HepG2 (cell line): ENCODE measurements around the gene CABLES2. TPM values are rescaled to one million over a fixed set of nuclear protein-coding genes. Genes with fewer than 3 reads are reported as not detected.

Experiments used
- ATAC-seq: fragments of 200-7000 bp; cut with Tn5 transposase; 3 replicates; pipeline ENCODE4 v1.9.1; 2020; ENCODE audit warnings: mild to moderate bottlenecking, moderate library complexity
- BruUV-seq: library from RNA; stranded (reverse); fragments of 400-500 nt; replicated peaks from 2 replicates; lab custom pipeline; 2021; lab: Mats Ljungman, UMichigan
- CTCF ChIA-PET: fragments of 300-600 bp; formaldehyde crosslinking; extraction: SDS; loops from one replicate; lab custom pipeline; 2021; ENCODE audit warnings: low total read pairs, inconsistent platforms, low intra/inter-chr PET ratio; lab: Yijun Ruan, JAX
- POLR2A ChIA-PET: fragments of 350-600 bp; sonication (Branson Sonifier 250); formaldehyde crosslinking; loops from one replicate; lab custom pipeline; 2020; ENCODE audit warnings: antibody characterized with exemption, inconsistent platforms; lab: Yijun Ruan, JAX
- DNase-seq: peaks from one replicate; pipeline ENCODE4 v3.0.0-alpha.2; 2015; ENCODE audit warnings: low spot score
- FAIRE-seq: peaks from 3 replicates; lab custom pipeline; 2011; peaks lifted over from hg19 to GRCh38; lab: Jason Lieb, UNC
- H2AFZ ChIP-seq: one replicate; pipeline ENCODE4 v1.6.1; 2011; ENCODE audit warnings: low read length, inconsistent platforms
- H3K27ac ChIP-seq: fragments of 300-600 bp; 3 replicates; pipeline ENCODE4 v1.8.0; 2011; ENCODE audit warnings: mixed run types, mild to moderate bottlenecking, mixed read lengths, low read length, inconsistent platforms; ENCODE audit not compliant: insufficient read depth; ENCODE audit errors: extremely low read length
- H3K27me3 ChIP-seq, 2 experiments: fragments of 200-600 bp in 1 of 2; 2 replicates in 1 of 2; 3 replicates in 1 of 2; pipeline versions ENCODE4 v1.6.0 to v1.8.0; 2011; ENCODE audit warnings: low read length in 2 of 2, mild to moderate bottlenecking in 2 of 2, moderate library complexity in 2 of 2, inconsistent platforms in 1 of 2; ENCODE audit not compliant: insufficient read depth in 2 of 2, control insufficient read depth in 1 of 2
- H3K36me3 ChIP-seq, 2 experiments: fragments of 200-600 bp in 1 of 2; replicated peaks in 1 of 2; 2 replicates in 1 of 2; 3 replicates in 1 of 2; pipeline versions ENCODE4 v1.5.1 to v1.8.0; 2011; ENCODE audit warnings: low read length in 2 of 2, inconsistent platforms in 1 of 2; ENCODE audit not compliant: insufficient read depth in 2 of 2, control insufficient read depth in 1 of 2
- H3K4me1 ChIP-seq: 2 replicates; pipeline ENCODE4 v1.5.1; 2012; ENCODE audit warnings: low read length, inconsistent platforms; ENCODE audit not compliant: insufficient read depth
- H3K4me2 ChIP-seq: 2 replicates; pipeline ENCODE4 v1.6.0; 2011; ENCODE audit warnings: low read depth, low read length, inconsistent platforms
- H3K4me3 ChIP-seq, 3 experiments: fragments of 200-600 bp in 1 of 3; sonication (generic), shearing (Covaris generic) in 1 of 3; replicated peaks in 1 of 3; 2 replicates each; pipeline ENCODE4 v1.5.1; 2011 to 2016; ENCODE audit warnings: low read length in 3 of 3, inconsistent platforms in 2 of 3, low read depth in 2 of 3, mild to moderate bottlenecking in 2 of 3, control low read depth in 1 of 3, mixed read lengths in 1 of 3; ENCODE audit not compliant: insufficient read depth in 1 of 3
- H3K79me2 ChIP-seq: one replicate; pipeline ENCODE4 v1.6.1; 2011; ENCODE audit warnings: low read length, inconsistent platforms; ENCODE audit not compliant: insufficient read depth
- H3K9ac ChIP-seq: 2 replicates; pipeline ENCODE4 v1.6.0; 2011; ENCODE audit warnings: mild to moderate bottlenecking, low read depth, low read length, inconsistent platforms; ENCODE audit not compliant: insufficient read depth
- H3K9me3 ChIP-seq: 2 replicates; pipeline ENCODE4 v1.5.1; 2012; ENCODE audit warnings: mild to moderate bottlenecking, low read length
- H4K20me1 ChIP-seq: 2 replicates; pipeline ENCODE4 v1.6.0; 2011; ENCODE audit warnings: inconsistent platforms, mild to moderate bottlenecking, low read length, moderate library complexity; ENCODE audit not compliant: insufficient read depth
- AGO2 ChIP-seq: fragments of 200-400 bp; formaldehyde crosslinking; optimal IDR thresholded peaks from 2 replicates; pipeline ENCODE3; 2017; ENCODE audit warnings: mild to moderate bottlenecking, low read depth, low read length, moderate library complexity
- ARNT ChIP-seq: fragments of 450-650 bp; IDR thresholded peaks from 2 replicates; pipeline ENCODE4 v1.6.1; 2017
- ELF1 ChIP-seq: sonication (generic); formaldehyde crosslinking; IDR thresholded peaks from 2 replicates; pipeline ENCODE4 v1.4.0; 2020; ENCODE audit warnings: missing genetic modification reagents
- HCFC1 ChIP-seq: fragments of 150-350 bp; IDR thresholded peaks from 2 replicates; pipeline ENCODE4 v1.6.1; 2014; ENCODE audit warnings: low read depth, low read length
- MAF1 ChIP-seq: sonication (generic); formaldehyde crosslinking; IDR thresholded peaks from 2 replicates; pipeline ENCODE4 v1.5.0; 2020; ENCODE audit warnings: missing genetic modification reagents, borderline replicate concordance
- NFKB2 ChIP-seq: sonication (generic); formaldehyde crosslinking; IDR thresholded peaks from 2 replicates; pipeline ENCODE4 v1.4.0; 2020; ENCODE audit warnings: missing genetic modification reagents, borderline replicate concordance
- SALL1 ChIP-seq: sonication (generic); formaldehyde crosslinking; IDR thresholded peaks from 2 replicates; pipeline ENCODE4 v1.8.0; 2022; ENCODE audit warnings: mild to moderate bottlenecking, missing genetic modification reagents
- SPEN ChIP-seq: sonication (generic); formaldehyde crosslinking; IDR thresholded peaks from 2 replicates; pipeline ENCODE4 v1.5.1; 2020; ENCODE audit warnings: low read depth, mild to moderate bottlenecking, missing genetic modification reagents
- ZFX ChIP-seq: sonication (generic); formaldehyde crosslinking; IDR thresholded peaks from 2 replicates; pipeline ENCODE4 v1.4.0; 2020; ENCODE audit warnings: mild to moderate bottlenecking, low read depth, missing genetic modification reagents, moderate library complexity
- ZNF333 ChIP-seq: sonication (generic); formaldehyde crosslinking; IDR thresholded peaks from 2 replicates; pipeline ENCODE4 v1.4.0; 2020; ENCODE audit warnings: mild to moderate bottlenecking, missing genetic modification reagents, borderline replicate concordance
- WGBS: methylation state at CpG from one replicate; pipeline ENCODE4 v1.1.6; 2017; ENCODE audit warnings: low lambda C conversion rate; 5-methylcytosine and 5-hydroxymethylcytosine counted together
- in situ Hi-C: cut with HindIII; loops from 2 replicates; pipeline ENCODE4 v1.10.0; 2017; ENCODE audit warnings: low pct_unique_long_range_greater_than_20kb; ENCODE audit not compliant: extremely low pct_ligation_motif_present
- intact Hi-C: fragments of 100-400 bp; cut with micrococcal nuclease; formaldehyde crosslinking; loops from one replicate; pipeline ENCODE4 v1.10.0; 2022; ENCODE audit not compliant: unreplicated experiment
- polyA plus RNA-seq, 8 experiments: library from polyadenylated mRNA; depleted of rRNA in 3 of 8; stranded (reverse) in 7 of 8; unstranded in 1 of 8; fragments of >200 nt; fragmentation: Illumina TruSeq in 4 of 8; extraction: Trizol in 4 of 8; gene quantifications; 2 replicates each; pipeline versions ENCODE4 v1.2.1 to v1.2.3, GENCODE V29; 2011 to 2016; ENCODE audit warnings: low read depth in 4 of 8, missing spikeins in 1 of 8, mixed read lengths in 1 of 8; ENCODE audit not compliant: insufficient read depth in 1 of 8
- total RNA-seq, 5 experiments: library from RNA; depleted of rRNA; stranded (reverse); fragments of >200 nt; fragmentation: Illumina TruSeq; extraction: Trizol; gene quantifications; 2 replicates each; pipeline ENCODE4 v1.2.3, GENCODE V29; 2016; ENCODE audit warnings: low read depth in 1 of 5
- TF ChIP-seq, protein P1 (sequence below): sonication (generic); formaldehyde crosslinking; IDR thresholded peaks from 2 replicates; pipeline ENCODE4 v1.4.0; 2020; ENCODE audit warnings: missing genetic modification reagents
- TF ChIP-seq, protein P2 (sequence below): sonication (generic); formaldehyde crosslinking; IDR thresholded peaks from 2 replicates; pipeline ENCODE4 v1.8.1; 2023; ENCODE audit warnings: mild to moderate bottlenecking, missing genetic modification reagents
- TF ChIP-seq, protein P3 (sequence below): sonication (generic); formaldehyde crosslinking; IDR thresholded peaks from 2 replicates; pipeline ENCODE4 v1.8.0; 2022; ENCODE audit warnings: missing genetic modification reagents, mild to moderate bottlenecking, inconsistent platforms, borderline replicate concordance

Gene CABLES2
- total and polyA plus RNA-seq, 2 of the 13 experiments (the other 11 are each of a cell fraction or from before 2014, with no cell fraction given): 5.2 to 9.7 TPM

DNA sequence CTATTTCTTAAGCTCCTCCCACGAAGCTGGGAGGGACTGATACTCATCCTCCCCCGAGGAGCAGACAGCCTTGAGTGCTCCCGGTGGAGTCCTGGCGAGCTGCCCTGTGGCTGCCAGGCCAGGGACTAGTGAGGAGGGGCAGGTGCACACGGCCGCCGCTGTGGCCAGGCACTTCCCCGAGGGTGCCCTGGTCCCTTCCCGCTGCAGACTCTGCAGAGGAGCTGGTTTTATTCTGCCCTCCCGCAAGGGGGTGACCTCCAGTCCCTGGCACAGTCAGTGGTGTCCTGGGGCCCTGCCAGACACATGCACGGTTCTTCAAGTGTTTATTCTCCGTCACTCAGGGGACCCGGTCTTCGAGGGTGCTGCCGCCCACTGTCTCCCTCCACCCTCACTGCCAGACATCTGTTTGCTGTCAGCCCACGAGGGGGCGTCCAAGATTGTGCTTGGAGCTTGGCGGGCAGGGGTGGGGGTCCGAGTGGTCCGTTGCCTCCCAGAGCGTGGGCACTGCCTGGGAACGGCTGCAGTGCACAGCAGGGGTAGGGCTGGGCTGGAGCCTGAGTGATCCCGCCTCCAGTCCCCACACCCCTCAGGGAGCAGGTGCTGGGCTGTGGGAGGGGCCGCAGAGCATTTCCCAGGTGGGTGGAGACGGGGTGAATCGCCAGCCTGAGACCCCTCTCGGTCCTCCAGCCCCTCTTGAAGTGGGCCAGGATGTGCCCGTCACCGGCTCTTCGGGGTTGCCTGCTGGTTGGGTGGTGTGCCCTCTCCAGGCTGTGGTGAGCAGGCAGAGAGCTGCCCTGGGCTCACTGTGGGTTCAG lies 3.1 kb upstream of the CABLES2 start:
- ChIA-PET CTCF (interaction anchor here (1.6 kb wide), 1 partner anchor 108 kb away, joined by 4 read pairs; no protein-coding TSS in a partner anchor), POLR2A (interaction anchor here (1.0 to 3.2 kb wide), 8 partner anchors 10 to 384 kb away, joined by 3 to 31 read pairs (median 4); partner anchors contain the start of genes LAMA5 and RPS21)
- intact Hi-C loops: loop anchor here (5.0 kb wide), 2 partner anchors 77 to 207 kb away; no protein-coding TSS in a partner anchor
- BruUV-seq: no TSS peak
- H3K27me3 ChIP-seq: peaks cover 12 to 32% of the 10 kb centered on the region in 2 experiments
- H3K9ac ChIP-seq: no peak overlapping the region
- no peaks in the 10 kb centered on the region for H3K36me3 ChIP-seq
- no peak overlapping the region for H3K27ac ChIP-seq
- H3K4me3 ChIP-seq: peak overlapping the region in 1 of 3 experiments; percentile 70; a peak in 1 of 6 replicates
- ATAC-seq: peak; percentile 14; the same call in 2 of the 3 replicates
- peak overlapping the region; percentile 91 for H3K4me2 ChIP-seq
- DNase-seq: peak; percentile 42
- H2AFZ ChIP-seq: no peak overlapping the region
- in situ Hi-C loops: loop anchor here (5.0 kb wide), 1 partner anchor 82 kb away; no protein-coding TSS in a partner anchor
- H3K79me2 ChIP-seq: peaks cover 6% of the 10 kb centered on the region
- H3K4me1 ChIP-seq: peaks cover 79% of the 10 kb centered on the region
- peak; percentile 23 for FAIRE-seq
- no peaks in the 10 kb centered on the region for H3K9me3 ChIP-seq
- 12% methylated on average over 22 of the region's 30 CpGs for WGBS
- H4K20me1 ChIP-seq: peaks cover 3% of the 10 kb centered on the region; the same call in 1 of the 2 replicates
- peak; percentile 47; the same call in 1 of the 2 replicates for TF ChIP-seq ZFX (CRISPR knock-in tag)
- TF ChIP-seq, protein P1, sequence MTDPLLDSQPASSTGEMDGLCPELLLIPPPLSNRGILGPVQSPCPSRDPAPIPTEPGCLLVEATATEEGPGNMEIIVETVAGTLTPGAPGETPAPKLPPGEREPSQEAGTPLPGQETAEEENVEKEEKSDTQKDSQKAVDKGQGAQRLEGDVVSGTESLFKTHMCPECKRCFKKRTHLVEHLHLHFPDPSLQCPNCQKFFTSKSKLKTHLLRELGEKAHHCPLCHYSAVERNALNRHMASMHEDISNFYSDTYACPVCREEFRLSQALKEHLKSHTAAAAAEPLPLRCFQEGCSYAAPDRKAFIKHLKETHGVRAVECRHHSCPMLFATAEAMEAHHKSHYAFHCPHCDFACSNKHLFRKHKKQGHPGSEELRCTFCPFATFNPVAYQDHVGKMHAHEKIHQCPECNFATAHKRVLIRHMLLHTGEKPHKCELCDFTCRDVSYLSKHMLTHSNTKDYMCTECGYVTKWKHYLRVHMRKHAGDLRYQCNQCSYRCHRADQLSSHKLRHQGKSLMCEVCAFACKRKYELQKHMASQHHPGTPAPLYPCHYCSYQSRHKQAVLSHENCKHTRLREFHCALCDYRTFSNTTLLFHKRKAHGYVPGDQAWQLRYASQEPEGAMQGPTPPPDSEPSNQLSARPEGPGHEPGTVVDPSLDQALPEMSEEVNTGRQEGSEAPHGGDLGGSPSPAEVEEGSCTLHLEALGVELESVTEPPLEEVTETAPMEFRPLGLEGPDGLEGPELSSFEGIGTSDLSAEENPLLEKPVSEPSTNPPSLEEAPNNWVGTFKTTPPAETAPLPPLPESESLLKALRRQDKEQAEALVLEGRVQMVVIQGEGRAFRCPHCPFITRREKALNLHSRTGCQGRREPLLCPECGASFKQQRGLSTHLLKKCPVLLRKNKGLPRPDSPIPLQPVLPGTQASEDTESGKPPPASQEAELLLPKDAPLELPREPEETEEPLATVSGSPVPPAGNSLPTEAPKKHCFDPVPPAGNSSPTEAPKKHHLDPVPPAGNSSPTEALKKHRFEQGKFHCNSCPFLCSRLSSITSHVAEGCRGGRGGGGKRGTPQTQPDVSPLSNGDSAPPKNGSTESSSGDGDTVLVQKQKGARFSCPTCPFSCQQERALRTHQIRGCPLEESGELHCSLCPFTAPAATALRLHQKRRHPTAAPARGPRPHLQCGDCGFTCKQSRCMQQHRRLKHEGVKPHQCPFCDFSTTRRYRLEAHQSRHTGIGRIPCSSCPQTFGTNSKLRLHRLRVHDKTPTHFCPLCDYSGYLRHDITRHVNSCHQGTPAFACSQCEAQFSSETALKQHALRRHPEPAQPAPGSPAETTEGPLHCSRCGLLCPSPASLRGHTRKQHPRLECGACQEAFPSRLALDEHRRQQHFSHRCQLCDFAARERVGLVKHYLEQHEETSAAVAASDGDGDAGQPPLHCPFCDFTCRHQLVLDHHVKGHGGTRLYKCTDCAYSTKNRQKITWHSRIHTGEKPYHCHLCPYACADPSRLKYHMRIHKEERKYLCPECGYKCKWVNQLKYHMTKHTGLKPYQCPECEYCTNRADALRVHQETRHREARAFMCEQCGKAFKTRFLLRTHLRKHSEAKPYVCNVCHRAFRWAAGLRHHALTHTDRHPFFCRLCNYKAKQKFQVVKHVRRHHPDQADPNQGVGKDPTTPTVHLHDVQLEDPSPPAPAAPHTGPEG (CRISPR knock-in tag): no peak
- TF ChIP-seq, protein P2, sequence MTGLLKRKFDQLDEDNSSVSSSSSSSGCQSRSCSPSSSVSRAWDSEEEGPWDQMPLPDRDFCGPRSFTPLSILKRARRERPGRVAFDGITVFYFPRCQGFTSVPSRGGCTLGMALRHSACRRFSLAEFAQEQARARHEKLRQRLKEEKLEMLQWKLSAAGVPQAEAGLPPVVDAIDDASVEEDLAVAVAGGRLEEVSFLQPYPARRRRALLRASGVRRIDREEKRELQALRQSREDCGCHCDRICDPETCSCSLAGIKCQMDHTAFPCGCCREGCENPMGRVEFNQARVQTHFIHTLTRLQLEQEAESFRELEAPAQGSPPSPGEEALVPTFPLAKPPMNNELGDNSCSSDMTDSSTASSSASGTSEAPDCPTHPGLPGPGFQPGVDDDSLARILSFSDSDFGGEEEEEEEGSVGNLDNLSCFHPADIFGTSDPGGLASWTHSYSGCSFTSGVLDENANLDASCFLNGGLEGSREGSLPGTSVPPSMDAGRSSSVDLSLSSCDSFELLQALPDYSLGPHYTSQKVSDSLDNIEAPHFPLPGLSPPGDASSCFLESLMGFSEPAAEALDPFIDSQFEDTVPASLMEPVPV (CRISPR knock-in tag): 0 out of 2 replicates have a peak, but pooled peaks have one; percentile 63
- TF ChIP-seq NFKB2 (CRISPR knock-in tag): 0 out of 2 replicates have a peak, but pooled peaks have one; percentile 10
- TF ChIP-seq MAF1 (CRISPR knock-in tag): 0 out of 2 replicates have a peak, but pooled peaks have one; percentile 22
- TF ChIP-seq HCFC1: 0 out of 2 replicates have a peak, but pooled peaks have one; percentile 14
- TF ChIP-seq AGO2: no peak
- 0 out of 2 replicates have a peak, but pooled peaks have one; percentile 17 for TF ChIP-seq SALL1 (CRISPR knock-in tag)
- TF ChIP-seq SPEN: peak; percentile 26; the same call in 1 of the 2 replicates
- TF ChIP-seq, protein P3, sequence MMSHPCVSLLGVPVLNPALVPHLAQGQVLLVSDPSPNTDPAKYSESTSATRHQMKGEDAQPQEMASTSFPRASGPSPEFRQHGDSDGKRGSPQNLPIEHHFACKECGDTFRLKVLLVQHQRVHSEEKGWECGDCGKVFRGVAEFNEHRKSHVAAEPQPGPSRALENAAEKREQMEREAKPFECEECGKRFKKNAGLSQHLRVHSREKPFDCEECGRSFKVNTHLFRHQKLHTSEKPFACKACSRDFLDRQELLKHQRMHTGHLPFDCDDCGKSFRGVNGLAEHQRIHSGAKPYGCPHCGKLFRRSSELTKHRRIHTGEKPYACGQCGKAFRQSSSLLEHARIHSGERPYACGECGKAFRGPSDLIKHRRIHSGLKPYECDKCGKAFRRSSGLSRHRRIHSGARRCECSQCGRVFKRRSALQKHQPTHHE: no peak
- TF ChIP-seq ARNT: no peak
- TF ChIP-seq ZNF333 (CRISPR knock-in tag): 0 out of 2 replicates have a peak, but pooled peaks have one; percentile 28
- TF ChIP-seq ELF1 (CRISPR knock-in tag): peak; percentile 21; the same call in 1 of the 2 replicates
